ENCODE results near the gene HMGCS2. TPM values are rescaled to one million over a fixed set of nuclear protein-coding genes. Genes with fewer than 3 reads are reported as not detected.
A peak's percentile ranks its signal among the peaks of the same experiment; 100 is the strongest.

Gene HMGCS2
- total and polyA plus RNA-seq, 9 of the 15 experiments (the other 6 are each of a cell fraction or from before 2014, with no cell fraction given): 0.13 TPM; not detected in 8

GRCh38 chr1:119737040-119737682 lies 31.5 kb downstream of the HMGCS2 start (continued):
- TF ChIP-seq BRF2 (IDR thresholded peaks at IDR 0.05; ENCODE audit: borderline replicate concordance, insufficient read depth, insufficient read length) (no peak), STAG1 (CRISPR knock-in tag; IDR thresholded peaks at IDR 0.05; ENCODE audit: borderline replicate concordance) (no peak), NR1H2 (CRISPR knock-in tag; IDR thresholded peaks at IDR 0.05) (no peak), E2F3 (CRISPR knock-in tag; IDR thresholded peaks at IDR 0.05) (no peak; the same call in 1 of the 2 replicates), CHCHD3 (CRISPR knock-in tag; IDR thresholded peaks at IDR 0.05) (no peak), CHD2 (IDR thresholded peaks at IDR 0.05; ENCODE audit: low read depth, low read length) (no peak), HINFP (tag; conservative IDR thresholded peaks at IDR 0.05; ENCODE audit: low read depth) (no peak), RBM22 (IDR thresholded peaks at IDR 0.05; ENCODE audit: low read depth, low read length, poor library complexity, severe bottlenecking) (peak; percentile 58), HMGN3 (IDR thresholded peaks at IDR 0.05; ENCODE audit: borderline replicate concordance, extremely low read depth, insufficient read length, low read depth, low read length) (peak; percentile 81), RBBP5 (IDR thresholded peaks at IDR 0.05; ENCODE audit: borderline replicate concordance, insufficient read depth, low read length, poor library complexity, severe bottlenecking) (peak; percentile 6), TAF9B (IDR thresholded peaks at IDR 0.05; ENCODE audit: partially characterized antibody) (no peak), MAX (CRISPR knock-in tag; IDR thresholded peaks at IDR 0.05) (peak; percentile 73), SAP30 (IDR thresholded peaks at IDR 0.05; ENCODE audit: borderline replicate concordance, insufficient read depth, low read depth, low read length, poor library complexity, severe bottlenecking) (no peak), SMAD4 (CRISPR knock-in tag; conservative IDR thresholded peaks at IDR 0.05) (peak; percentile 96), ZNF124 (CRISPR knock-in tag; IDR thresholded peaks at IDR 0.05) (no peak), FOXA3 (CRISPR knock-in tag; conservative IDR thresholded peaks at IDR 0.05 in 1 of 2, IDR thresholded peaks at IDR 0.05 in 1 of 2) (no peak), ID3 (CRISPR knock-in tag; IDR thresholded peaks at IDR 0.05) (no peak), ID3 (tag; IDR thresholded peaks at IDR 0.05) (0 out of 2 replicates have a peak, but pooled peaks have one; percentile 29), TEAD2 (tag; IDR thresholded peaks at IDR 0.05) (no peak), THRA (IDR thresholded peaks at IDR 0.05) (no peak), KDM2B (CRISPR knock-in tag; IDR thresholded peaks at IDR 0.05) (no peak)

All from K562 (cell line).